Activated B cell treated with CpG ODN at 0.5 μM for 24 hours (primary cell): ENCODE results near the gene RAPGEF2. TPM values are rescaled to one million over a fixed set of nuclear protein-coding genes. Genes with fewer than 3 reads are reported as not detected.

Experiments used
- ATAC-seq: fragments of 200-7000 bp; cut with Tn5 transposase; one replicate; pipeline ENCODE4 v1.10.0; 2021; ENCODE audit warnings: low read depth, mild to moderate bottlenecking, moderate library complexity
- CTCF ChIA-PET: fragments of 350-600 bp; sonication (Branson Sonifier 250); formaldehyde crosslinking; loops from one replicate; lab custom pipeline; 2021; ENCODE audit warnings: antibody characterized with exemption; lab: Charles Lee
- POLR2A ChIA-PET: fragments of 350-600 bp; sonication (Branson Sonifier 250); formaldehyde crosslinking; loops from one replicate; lab custom pipeline; 2021; ENCODE audit warnings: antibody characterized with exemption; lab: Charles Lee
- DNase-seq: peaks from one replicate; pipeline ENCODE4 v3.0.0; 2022
- H3K27ac Mint-ChIP-seq: one replicate; pipeline ENCODE4 v1.8.0; 2020; ENCODE audit warnings: mixed read lengths
- H3K27me3 Mint-ChIP-seq: one replicate; pipeline ENCODE4 v1.8.0; 2021; ENCODE audit warnings: mixed read lengths
- H3K36me3 Mint-ChIP-seq: one replicate; pipeline ENCODE4 v1.8.0; 2021; ENCODE audit warnings: low read depth, mixed read lengths
- H3K4me1 Mint-ChIP-seq: one replicate; pipeline ENCODE4 v1.8.0; 2021; ENCODE audit warnings: mixed read lengths
- H3K4me3 Mint-ChIP-seq: one replicate; pipeline ENCODE4 v1.8.0; 2020; ENCODE audit warnings: mild to moderate bottlenecking, mixed read lengths
- H3K9me3 Mint-ChIP-seq: one replicate; pipeline ENCODE4 v1.8.0; 2020; ENCODE audit warnings: mixed read lengths
- CTCF ChIP-seq: fragments of 200-600 bp; IDR thresholded peaks from one replicate; pipeline ENCODE4 v1.8.0; 2022; ENCODE audit warnings: antibody characterized with exemption, mild to moderate bottlenecking
- intact Hi-C: fragments of 100-400 bp; cut with micrococcal nuclease; formaldehyde crosslinking; loops from one replicate; pipeline ENCODE4 v1.15.1; 2024
- total RNA-seq: library from RNA; stranded (reverse); gene quantifications from 2 replicates; pipeline ENCODE4 v1.2.3, GENCODE V29; 2022

RAPGEF2 gene
- total RNA-seq, 1 donor from 2014 or later, result 22.9 TPM

GRCh38 chr4:159145318-159145991 is 42.6 kb downstream of the RAPGEF2 start:
- Mint-ChIP-seq H3K9me3 (no peaks in the 10 kb centered on the region), H3K27me3 (peaks cover 1% of the 10 kb centered on the region), H3K4me1 (peaks cover 13% of the 10 kb centered on the region), H3K27ac (no peak overlapping the region), H3K4me3 (no peak overlapping the region), H3K36me3 (no peaks in the 10 kb centered on the region)
- ChIA-PET POLR2A (no interaction called here), CTCF (interaction anchor here (1.0 to 1.1 kb wide), 2 partner anchors 288 to 294 kb away, joined by 3 to 4 read pairs; no protein-coding TSS in a partner anchor)
- intact Hi-C loops, result no loop called here
- TF ChIP-seq CTCF, result no peak
- DNase-seq (no peak), ATAC-seq (no peak)

GRCh38 chr4:159145992-159146330 is 43.1 kb downstream of the RAPGEF2 start:
- Mint-ChIP-seq H3K27ac (no peak overlapping the region), H3K4me1 (peaks cover 18% of the 10 kb centered on the region), H3K36me3 (no peaks in the 10 kb centered on the region), H3K9me3 (no peaks in the 10 kb centered on the region), H3K27me3 (peaks cover 1% of the 10 kb centered on the region), H3K4me3 (no peak overlapping the region)
- intact Hi-C loops, result no loop called here
- ATAC-seq, result no peak
- no peak for DNase-seq
- no peak for TF ChIP-seq CTCF
- ChIA-PET CTCF (interaction anchor here (1.0 to 1.1 kb wide), 2 partner anchors 289 to 294 kb away, joined by 3 to 4 read pairs; no protein-coding TSS in a partner anchor), POLR2A (no interaction called here)

- no peaks in the 10 kb centered on the region for H3K36me3 Mint-ChIP-seq
- H3K27me3 Mint-ChIP-seq, result peaks cover 1% of the 10 kb centered on the region
- ATAC-seq (no peak), DNase-seq (no peak)
- intact Hi-C loops, result no loop called here
- H3K4me3 Mint-ChIP-seq, result no peak overlapping the region
- TF ChIP-seq CTCF, result no peak
- ChIA-PET POLR2A (no interaction called here), CTCF (interaction anchor here (1.1 kb wide), 1 partner anchor 295 kb away, joined by 3 read pairs; no protein-coding TSS in a partner anchor)
- H3K4me1 Mint-ChIP-seq, result peaks cover 18% of the 10 kb centered on the region
- no peak overlapping the region for H3K27ac Mint-ChIP-seq
- no peaks in the 10 kb centered on the region for H3K9me3 Mint-ChIP-seq
These were observed 43.6 kb downstream of the RAPGEF2 start for GRCh38 chr4:159146488-159146887.

- no peaks in the 10 kb centered on the region for H3K9me3 Mint-ChIP-seq
- no peak overlapping the region for H3K4me3 Mint-ChIP-seq
- ChIA-PET CTCF (no interaction called here), POLR2A (no interaction called here)
- H3K27me3 Mint-ChIP-seq, result peaks cover 1% of the 10 kb centered on the region
- peaks cover 18% of the 10 kb centered on the region for H3K4me1 Mint-ChIP-seq
- TF ChIP-seq CTCF, result no peak
- H3K27ac Mint-ChIP-seq, result no peak overlapping the region
- H3K36me3 Mint-ChIP-seq, result no peaks in the 10 kb centered on the region
- no peak for DNase-seq
- intact Hi-C loops, result no loop called here
- ATAC-seq, result no peak
These were observed 45.6 kb downstream of the RAPGEF2 start for GRCh38 chr4:159148441-159148840.

GRCh38 chr4:159149666-159150065 is 46.8 kb downstream of the RAPGEF2 start:
- ChIA-PET POLR2A (no interaction called here), CTCF (no interaction called here)
- no peak for TF ChIP-seq CTCF
- Mint-ChIP-seq H3K36me3 (no peaks in the 10 kb centered on the region), H3K4me3 (no peak overlapping the region), H3K27ac (no peak overlapping the region), H3K9me3 (no peaks in the 10 kb centered on the region), H3K27me3 (peaks cover 1% of the 10 kb centered on the region), H3K4me1 (peaks cover 15% of the 10 kb centered on the region)
- ATAC-seq (no peak), DNase-seq (no peak)
- intact Hi-C loops, result no loop called here
